Measurements from ENCODE around the gene RASSF4.

RASSF4 gene, protein sequence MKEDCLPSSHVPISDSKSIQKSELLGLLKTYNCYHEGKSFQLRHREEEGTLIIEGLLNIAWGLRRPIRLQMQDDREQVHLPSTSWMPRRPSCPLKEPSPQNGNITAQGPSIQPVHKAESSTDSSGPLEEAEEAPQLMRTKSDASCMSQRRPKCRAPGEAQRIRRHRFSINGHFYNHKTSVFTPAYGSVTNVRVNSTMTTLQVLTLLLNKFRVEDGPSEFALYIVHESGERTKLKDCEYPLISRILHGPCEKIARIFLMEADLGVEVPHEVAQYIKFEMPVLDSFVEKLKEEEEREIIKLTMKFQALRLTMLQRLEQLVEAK

DNA sequence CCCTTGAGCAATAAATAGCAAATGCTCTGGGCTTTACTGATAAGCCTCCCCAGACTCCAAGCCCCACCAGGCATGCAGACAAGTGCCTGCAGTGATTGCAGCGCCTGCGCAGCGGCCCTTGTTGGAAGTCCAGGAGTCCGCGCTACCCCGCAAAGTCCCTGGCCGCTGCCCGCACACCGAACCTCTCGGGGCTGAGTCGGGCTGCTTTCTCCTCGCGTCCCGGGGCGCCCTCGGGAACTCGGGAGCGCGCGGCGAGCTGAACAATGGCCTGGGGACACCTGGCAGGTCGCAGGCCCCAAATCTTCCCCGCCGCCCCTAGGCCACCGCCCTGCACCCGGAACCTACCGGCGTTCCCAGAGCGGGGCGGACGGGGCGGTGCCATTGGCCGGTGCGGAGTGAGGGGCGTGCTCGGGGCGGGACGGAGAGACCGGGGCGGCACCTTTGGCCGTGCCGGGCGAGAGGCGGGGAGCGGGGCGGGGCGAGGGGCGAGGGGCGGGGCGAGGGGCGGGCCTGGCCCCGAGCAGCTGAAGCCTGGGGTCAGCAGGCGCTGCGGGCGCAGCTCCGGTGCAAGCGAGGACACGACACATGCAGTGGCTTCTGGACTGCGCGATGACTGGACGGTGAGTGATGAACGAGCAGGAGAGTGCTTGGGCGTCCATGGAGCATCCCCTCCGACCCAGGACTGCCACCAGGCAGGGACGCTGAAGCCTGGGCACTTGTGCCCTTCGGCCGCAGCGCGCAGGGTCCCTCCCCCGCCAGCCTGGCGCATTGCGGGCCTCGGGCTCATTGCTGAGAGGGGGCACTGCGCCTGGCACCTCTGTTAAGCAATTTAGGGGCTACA, at the start of gene RASSF4:
Gene RASSF4 (plus strand): TSS at position 556 of the 841 bp plus-strand sequence. CDS start 10,401 bp downstream, outside the sequence.
- in situ Hi-C loops (cut with HindIII; ENCODE audit: low pct_ligation_motif_present, low sequenced_read_pairs), result no loop called here
- no peak for TF ChIP-seq CTCF (IDR thresholded peaks at IDR 0.05; ENCODE audit: low read depth, low read length, missing control alignments)
- H3K36me3 ChIP-seq (replicated peaks), result no peaks in the 10 kb centered on the region
- H3K27ac ChIP-seq, result peak within 1 kb of the TSS; percentile 78
- peak within 1 kb of the TSS; percentile 74 for H3K4me3 ChIP-seq (ENCODE audit: low read depth, low read length)
- no peaks in the 10 kb centered on the region for H3K27me3 ChIP-seq (replicated peaks)
- peak; percentile 75 for DNase-seq

DNA sequence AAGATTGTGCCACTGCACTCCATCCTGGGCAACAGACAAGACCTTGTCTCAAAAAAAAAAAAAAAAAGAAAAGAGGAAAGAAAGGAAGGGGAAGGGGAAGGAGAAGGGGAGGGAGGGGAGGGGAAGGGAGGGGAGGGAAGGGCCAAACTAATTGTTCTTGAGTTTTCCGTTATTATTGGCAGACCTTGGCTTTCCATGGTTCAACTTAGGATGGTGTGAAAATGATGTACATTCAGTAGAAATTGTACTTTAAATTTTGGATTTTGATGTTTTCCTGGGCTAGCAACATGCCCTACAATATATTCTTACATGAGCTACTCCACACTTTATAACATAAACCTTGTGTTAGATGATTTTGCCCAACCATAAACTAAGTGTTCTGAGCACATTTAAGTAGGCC, 49.7 kb upstream of the RASSF4 start:
- H3K27ac ChIP-seq, result no peak overlapping the region
- in situ Hi-C loops (cut with HindIII; ENCODE audit: low pct_ligation_motif_present, low sequenced_read_pairs), result no loop called here

DNA sequence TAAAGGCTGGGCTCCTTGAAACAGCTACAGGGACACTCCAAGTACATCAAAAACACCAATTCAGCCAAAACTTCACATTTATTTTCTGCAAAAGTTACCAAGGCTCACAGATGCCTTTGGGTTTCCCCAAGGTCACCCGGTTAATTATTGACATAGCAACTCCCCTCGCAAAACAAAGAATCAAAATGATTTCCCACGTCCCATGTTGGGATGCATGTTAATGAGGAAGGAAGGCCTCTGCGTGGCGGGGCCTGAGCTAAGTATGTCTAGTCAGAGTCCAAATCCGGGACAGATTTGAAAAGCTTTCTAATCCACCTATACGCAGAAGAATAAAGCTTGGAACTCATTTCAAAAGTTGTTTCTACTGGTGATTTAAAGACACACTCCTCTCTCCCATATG, 49.0 kb upstream of the RASSF4 start:
- Histone ChIP-seq H3K27me3 (replicated peaks) (peaks cover 2% of the 10 kb centered on the region), H3K36me3 (replicated peaks) (no peaks in the 10 kb centered on the region), H3K4me3 (ENCODE audit: low read depth, low read length) (no peak overlapping the region), H3K27ac (no peak overlapping the region)
- in situ Hi-C loops (cut with HindIII; ENCODE audit: low pct_ligation_motif_present, low sequenced_read_pairs), result no loop called here
- TF ChIP-seq CTCF (IDR thresholded peaks at IDR 0.05; ENCODE audit: low read depth, low read length, missing control alignments), result no peak
- no peak for DNase-seq

More for the DNA sequence above, 49.7 kb upstream of the RASSF4 start:
- peaks cover 2% of the 10 kb centered on the region for H3K27me3 ChIP-seq (replicated peaks)
- DNase-seq, result no peak
- no peaks in the 10 kb centered on the region for H3K36me3 ChIP-seq (replicated peaks)
- TF ChIP-seq CTCF (IDR thresholded peaks at IDR 0.05; ENCODE audit: low read depth, low read length, missing control alignments), result no peak
- H3K4me3 ChIP-seq (ENCODE audit: low read depth, low read length), result no peak overlapping the region

- in situ Hi-C loops (cut with HindIII; ENCODE audit: low pct_ligation_motif_present, low sequenced_read_pairs), result no loop called here
- no peak for DNase-seq
- Histone ChIP-seq H3K27ac (no peak within 1 kb of the TSS), H3K27me3 (replicated peaks) (peaks cover 2% of the 10 kb centered on the region), H3K36me3 (replicated peaks) (no peaks in the 10 kb centered on the region), H3K4me3 (ENCODE audit: low read depth, low read length) (no peak within 1 kb of the TSS)
- no peak for TF ChIP-seq CTCF (IDR thresholded peaks at IDR 0.05; ENCODE audit: low read depth, low read length, missing control alignments)
These were observed 48.5 kb upstream of the RASSF4 start, which contains the start of gene TMEM72 for GRCh38 chr10:44911081-44911540. Gene TMEM72 (plus strand): TSS chr10:44911337. CDS start chr10:44911513, 176 bp downstream.

GRCh38 chr10:44911951-44912350, 47.7 kb upstream of the RASSF4 start:
- TF ChIP-seq CTCF (IDR thresholded peaks at IDR 0.05; ENCODE audit: low read depth, low read length, missing control alignments), result no peak
- H3K4me3 ChIP-seq (ENCODE audit: low read depth, low read length), result no peak overlapping the region
- H3K27ac ChIP-seq, result no peak overlapping the region
- H3K36me3 ChIP-seq (replicated peaks), result no peaks in the 10 kb centered on the region
- no peak for DNase-seq
- in situ Hi-C loops (cut with HindIII; ENCODE audit: low pct_ligation_motif_present, low sequenced_read_pairs), result no loop called here
- no peaks in the 10 kb centered on the region for H3K27me3 ChIP-seq (replicated peaks)
